ENCODE data around the gene KLF11.
A peak's percentile ranks its signal among the peaks of the same experiment; 100 is the strongest.
"Not testable (repeated sequence)": the region's sequence is repeated elsewhere in the genome, so short reads cannot be mapped to it uniquely, and the experiment has no call there.

The KLF11 gene

DNA sequence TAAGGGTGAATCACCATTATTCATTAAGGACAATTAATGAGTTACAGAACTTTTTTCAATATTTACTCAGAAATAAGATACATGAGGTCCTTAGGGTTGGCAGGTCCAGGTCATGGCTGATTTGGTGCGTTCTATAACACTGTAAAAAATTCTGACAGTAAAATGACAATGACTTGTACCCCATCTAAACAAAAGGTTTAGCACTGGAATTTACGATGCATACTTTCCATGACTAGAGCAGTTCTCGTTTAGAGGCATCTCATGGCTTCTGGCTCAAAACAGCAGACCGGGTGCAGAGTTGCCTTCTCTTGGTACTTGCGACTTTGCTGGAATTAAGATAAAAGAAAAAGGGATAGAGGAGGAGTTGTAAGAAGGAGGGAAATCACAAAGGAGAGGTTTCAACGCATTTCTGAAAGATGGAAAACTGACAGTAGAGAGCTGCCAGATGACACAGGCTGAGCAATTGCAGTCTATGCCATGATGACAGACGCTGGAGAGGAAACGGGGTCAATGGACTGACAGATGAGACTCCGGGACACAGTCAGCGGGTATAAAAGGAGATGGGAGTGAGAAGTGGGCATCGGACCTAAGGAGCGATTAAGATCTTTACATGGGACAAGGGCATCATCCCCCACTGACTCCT is 41.0 kb downstream of the KLF11 start:
- DNase-seq (ENCODE audit: low spot score), result no peak

DNA sequence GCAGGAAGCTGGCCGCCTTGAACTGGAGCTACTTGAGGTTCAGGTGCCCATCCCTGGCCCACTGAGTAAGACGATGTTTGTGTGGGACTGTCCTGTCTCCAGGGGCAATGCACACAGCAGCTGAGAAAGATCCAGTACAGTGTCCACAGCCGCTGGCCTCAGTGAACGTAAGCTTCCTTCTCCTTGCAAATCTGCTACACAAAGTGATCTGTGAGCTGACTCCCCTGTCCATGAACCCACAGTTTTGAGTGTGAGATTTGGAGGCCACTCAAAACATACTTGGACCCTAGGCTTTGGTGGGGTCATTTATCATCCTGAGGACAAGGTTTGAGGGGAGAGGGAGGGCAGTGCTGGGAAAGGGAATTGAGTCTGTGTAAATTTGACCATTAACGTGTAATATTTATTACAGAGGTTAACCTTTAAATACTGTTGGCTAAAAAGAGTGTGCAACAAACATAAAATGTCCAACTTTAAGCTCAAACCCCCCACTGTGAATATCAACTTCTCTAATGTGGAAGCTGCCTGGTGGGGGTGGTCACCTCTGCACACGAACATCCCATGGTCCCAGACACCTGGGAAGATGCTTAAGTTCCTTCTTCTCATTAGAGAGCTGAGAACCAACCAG is 41.8 kb downstream of the KLF11 start:
- no peak for DNase-seq (ENCODE audit: low spot score)

DNA sequence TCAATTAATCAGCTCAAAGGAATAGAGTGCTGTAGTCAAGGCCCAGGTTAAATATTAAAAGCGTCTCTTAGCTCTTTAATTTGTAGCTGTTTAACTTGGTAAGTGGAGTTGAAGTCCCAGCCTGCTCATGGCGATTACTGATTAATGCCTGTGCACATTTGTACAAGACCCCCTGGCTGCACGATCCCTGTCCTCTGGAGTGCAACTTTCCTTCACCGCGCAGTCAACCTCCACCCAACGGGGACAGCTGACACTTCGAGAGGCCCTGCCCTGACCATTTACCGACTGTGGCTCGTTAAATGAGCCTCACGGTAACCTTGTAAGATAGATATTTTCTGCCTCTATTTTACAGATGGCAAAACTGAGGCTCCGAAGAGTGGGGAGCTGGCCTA is 42.3 kb downstream of the KLF11 start:
- no peak for DNase-seq (ENCODE audit: low spot score)

DNA sequence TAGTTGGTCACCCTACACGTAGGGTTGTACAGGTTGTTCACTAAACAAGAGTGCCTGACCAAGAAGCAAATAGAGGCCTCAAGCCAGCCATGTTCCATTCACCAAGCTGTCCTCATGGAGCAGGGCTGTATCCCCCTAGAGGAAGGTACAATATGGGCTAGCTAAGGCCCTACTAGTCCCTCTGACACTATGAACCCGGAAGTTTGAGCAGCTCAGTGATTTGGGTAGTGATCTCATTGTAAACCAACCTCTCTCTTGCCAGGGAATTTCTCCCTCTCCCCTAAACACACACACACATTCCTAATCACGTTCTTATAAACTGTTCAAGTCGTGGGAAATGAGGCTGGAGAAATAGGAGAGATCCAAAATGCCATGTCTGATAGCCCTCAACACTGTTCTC is 43.6 kb downstream of the KLF11 start:
- peak; percentile 44 for DNase-seq (ENCODE audit: low spot score)

DNA sequence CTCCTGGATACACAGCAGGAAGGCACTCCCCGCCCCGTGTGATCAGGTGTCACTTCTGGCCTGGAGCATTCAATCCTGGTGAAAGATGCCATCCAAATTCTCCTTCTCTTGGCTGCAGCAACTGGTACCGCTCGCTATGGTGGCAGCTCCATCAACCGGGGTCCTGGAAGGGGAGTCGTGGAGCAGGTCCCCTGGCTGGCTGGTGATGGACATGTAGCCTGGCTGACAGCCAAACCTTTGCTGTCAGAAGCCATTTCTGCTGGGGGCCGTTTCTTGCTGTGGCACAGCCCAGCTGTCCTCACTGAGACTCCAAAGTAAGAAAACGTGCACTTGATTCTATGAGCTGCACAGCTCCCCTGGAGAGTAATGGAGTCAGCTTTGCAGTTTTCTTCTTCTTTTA is 44.0 kb downstream of the KLF11 start:
- DNase-seq (ENCODE audit: low spot score), result no peak

DNA sequence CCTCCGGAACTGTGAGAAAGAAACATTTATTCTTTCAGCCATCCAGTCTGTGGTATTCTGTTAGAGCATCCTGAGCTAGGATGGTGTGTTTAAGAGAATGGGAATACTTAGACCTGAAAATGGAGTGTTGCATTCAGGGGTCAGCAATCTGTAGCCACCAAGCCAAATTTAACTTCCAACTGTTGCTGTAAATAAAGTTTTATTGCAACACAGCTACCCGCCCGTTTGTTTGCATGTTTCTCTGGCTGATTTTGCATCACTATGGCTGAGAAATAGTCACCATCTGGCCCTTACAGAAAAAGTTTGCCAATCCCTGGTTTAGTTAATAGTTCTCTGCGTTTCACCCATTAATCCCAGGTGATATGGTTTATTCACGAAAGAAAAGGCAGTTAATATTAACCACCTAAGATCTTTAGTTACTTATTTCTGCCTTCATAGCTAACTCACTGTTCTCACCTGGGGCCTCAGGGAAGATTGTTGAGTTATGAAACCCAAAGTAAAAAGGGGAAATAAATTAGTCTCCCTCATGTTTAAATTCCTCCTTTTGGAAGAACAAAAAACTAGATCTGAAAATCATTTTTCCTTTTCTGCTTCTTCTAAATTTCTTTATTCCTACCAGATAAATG is 46.3 kb downstream of the KLF11 start:
- DNase-seq (ENCODE audit: low spot score), result no peak

DNA sequence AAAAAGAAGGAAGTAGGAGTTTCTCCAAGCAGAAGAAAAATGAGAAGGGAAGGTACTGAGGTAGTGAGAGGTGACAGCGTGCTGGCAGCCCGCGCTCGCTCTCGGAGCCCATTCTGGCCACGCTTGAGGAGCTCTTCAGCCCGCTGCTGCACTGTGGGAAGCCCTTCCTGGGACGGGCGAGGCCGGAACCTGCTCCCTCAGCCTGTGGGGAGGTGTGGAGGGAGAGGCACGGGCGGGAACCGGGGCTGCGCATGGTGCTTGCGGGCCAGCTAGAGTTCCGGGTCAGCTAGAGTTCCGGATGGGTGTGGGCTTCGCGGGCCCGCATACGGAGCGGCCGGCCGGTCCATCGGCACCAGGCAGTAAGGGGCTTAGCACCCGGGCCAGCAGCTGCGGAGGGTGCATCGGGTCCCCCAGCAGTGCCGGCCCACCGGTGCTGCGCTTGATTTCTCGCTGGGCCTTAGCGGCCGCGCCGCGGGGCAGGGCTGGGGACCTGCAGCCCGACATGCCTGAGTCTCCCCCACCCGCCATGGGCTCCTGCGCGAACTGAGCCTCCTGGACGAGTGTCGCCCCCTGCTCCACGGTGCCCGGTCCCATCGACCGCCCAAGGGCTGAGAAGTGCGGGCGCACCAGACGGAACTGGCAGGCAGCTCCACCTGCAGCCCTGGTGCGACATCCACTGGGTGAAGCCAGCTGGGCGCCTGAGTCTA is 48.0 kb downstream of the KLF11 start:
- DNase-seq (ENCODE audit: low spot score), result no peak

DNA sequence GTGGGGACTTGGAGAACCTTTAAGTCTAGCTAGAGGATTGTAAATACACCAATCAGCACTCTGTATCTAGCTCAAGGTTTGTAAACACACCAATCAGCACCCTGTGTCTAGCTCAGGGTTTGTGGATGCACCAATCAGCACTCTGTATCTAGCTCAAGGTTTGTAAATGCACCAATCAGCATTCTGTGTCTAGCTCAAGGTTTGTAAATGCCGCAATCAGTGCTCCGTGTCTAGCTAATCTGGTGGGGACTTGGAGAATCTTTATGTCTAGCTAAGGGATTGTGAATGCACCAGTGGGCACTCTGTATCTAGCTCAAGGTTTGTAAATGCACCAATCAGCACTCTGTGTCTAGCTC is 48.5 kb downstream of the KLF11 start:
- DNase-seq (ENCODE audit: low spot score), result not testable (repeated sequence)

DNA sequence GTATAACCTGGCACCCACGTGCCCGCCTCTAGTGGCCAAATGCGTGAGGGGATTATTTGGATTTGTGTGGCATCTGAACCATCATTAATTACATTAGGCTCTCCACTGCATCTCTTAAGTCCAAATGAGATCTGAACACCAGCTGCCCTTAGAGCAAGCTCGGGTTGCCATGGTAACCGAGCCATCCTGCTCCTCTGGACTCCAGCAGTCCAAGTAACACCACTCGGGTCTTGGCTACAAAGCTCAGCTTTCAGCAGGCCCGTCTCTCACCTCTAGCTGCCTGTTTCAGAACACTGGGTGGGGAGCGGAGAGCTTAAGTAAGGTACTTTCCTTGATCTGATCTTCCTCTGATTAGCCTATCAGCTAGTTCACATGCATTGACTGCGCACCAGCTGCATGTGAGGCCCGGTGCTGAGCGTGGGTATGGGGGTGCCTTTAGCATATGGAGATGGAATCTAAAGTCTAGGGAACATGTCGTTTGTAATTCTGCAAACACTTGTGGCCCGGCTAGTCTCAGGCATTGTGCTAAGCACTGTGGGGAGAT is 51.0 kb downstream of the KLF11 start:
- DNase-seq (ENCODE audit: low spot score), result no peak

DNA sequence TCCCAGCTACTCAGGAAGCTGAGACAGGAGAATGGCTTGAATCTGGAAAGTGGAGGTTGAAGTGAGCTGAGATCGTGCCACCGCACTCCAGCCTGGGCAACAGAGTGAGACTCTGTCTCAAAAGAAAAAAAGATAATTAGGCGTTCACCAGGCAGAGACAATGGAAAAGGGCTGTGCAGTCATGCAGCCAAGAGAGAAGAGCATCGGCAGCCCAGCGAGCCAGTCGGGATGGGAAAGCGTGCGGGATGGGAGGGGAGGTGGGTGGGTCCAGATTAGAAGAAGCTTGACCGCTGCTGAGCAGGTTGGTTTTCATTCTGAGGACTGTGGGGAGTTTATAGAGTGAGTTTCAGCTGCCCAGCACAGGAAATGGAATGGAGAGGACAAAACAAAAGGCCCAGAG is 51.8 kb downstream of the KLF11 start:
- no peak for DNase-seq (ENCODE audit: low spot score)

DNA sequence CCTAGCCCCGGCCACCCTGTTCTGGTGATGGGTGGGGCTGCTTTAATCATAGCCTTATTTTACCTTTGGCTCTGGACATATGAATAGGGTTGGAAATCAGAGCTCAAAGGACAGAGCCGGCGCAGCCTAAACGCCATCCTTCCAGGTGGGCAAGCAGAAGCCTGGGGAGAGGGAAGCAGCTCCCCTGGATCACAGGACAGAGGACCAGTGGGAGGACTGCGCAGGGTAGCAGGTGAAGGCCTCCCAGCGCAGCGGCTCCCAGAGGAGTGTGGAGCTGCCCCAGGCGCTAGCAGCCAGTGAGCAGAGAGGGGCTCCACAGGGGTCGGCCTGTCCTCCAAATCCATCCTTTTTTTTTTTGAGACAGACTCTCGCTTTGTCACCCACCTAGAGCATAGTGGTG is 53.3 kb downstream of the KLF11 start:
- DNase-seq (ENCODE audit: low spot score), result no peak

DNA sequence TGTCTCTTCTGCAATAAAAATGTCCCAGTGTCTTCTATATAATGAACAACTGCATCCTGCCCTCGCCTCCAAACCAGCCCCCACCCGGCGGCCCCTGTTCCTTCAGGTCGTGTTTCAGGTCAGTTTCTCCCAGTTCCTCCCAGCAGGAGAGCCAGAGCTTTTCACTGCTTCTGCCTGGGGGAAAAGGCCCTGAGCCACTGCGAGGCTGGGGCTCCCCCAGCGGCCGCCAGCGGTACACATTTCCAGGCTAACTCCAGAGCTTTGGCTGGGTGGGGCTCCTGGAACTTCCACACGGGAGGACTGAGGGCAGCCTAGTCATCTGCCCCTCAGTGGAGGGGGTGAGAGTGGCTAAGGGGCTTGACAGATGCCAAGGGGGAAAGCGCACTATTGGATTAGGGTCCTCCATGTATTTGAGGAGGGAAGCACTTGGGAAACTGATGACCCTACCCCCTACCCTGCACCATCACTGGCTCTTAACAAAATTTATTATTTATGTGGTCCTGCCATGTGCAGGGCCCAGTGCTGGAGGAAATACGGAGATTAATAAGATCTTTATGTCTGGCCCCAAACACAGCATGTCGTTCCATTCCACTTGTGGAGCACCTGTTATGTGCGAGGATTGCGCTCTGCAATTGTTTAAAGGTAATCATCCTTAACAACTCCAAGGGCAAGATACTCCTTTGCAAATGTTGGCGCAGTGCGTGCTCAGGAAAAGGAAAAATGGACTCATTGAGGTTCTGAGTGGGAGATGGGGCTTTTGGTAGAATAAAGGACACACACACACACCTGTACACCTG is 54.2 kb downstream of the KLF11 start:
- peak; percentile 90 for DNase-seq (ENCODE audit: low spot score)

DNA sequence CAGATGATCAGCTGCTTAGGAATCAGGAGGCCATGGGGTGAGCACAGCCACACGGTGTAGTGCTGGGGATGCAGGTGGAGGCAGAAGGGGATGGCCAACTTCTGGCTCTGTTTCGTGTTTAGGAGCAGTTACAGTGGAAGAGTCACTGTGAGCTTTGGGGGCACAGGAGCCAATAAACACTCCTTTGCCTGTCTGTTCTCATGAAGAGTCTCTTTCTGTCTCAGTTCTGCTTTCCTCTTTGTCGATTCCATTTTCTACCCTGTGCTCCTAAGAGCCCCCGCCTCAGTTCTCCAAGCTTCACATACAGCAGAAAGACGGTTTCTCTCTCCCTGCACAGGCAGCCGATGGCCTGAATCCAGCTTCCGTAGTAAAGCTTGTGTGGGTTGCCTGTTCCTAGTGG is 58.1 kb downstream of the KLF11 start:
- no peak for DNase-seq (ENCODE audit: low spot score)

DNA sequence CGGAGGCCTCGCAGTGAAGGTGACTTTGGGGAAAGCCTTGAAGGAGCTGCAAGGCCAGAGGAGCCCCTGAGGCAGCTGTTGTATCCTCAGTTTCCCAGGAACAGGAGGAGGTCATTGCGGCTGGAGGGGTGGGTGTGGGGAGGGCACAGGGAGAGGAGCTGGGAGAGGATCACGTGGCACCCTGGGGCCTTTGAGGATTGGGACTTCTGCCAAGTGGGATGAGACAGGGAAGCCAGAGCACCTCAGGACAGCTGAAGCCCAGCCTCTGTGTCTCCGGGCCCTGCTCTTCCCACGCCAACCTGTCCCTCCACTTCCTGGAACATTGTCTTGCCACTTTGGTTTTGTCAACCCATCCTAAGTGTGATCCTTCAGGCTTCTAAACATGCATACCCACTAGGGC is 59.8 kb downstream of the KLF11 start:
- DNase-seq (ENCODE audit: low spot score), result no peak
